Upper lobe of left lung (tissue), 6 donors: Measurements from ENCODE around the gene DNAJC22. TPM values are rescaled to one million over a fixed set of nuclear protein-coding genes. Genes with fewer than 3 reads are reported as not detected.

Experiments used
- ATAC-seq, 2 donors: fragments of 200-7000 bp; cut with Tn5 transposase; one replicate each; pipeline ENCODE4 v1.9.1; 2022; ENCODE audit warnings: mild to moderate bottlenecking in 2 of 2, moderate library complexity in 2 of 2; ENCODE audit not compliant: low FRiP score in 2 of 2
- DNase-seq, 2 donors: peaks; one replicate each; pipeline ENCODE4 v3.0.0-alpha.2; 2019 to 2020
- H3K27ac ChIP-seq, 4 donors: fragments of 200-600 bp; sonication (generic); one replicate each; pipeline ENCODE4 v1.5.1; 2016 to 2019
- H3K27me3 ChIP-seq, 4 donors: fragments of 200-600 bp; sonication (generic); one replicate each; pipeline ENCODE4 v1.5.1; 2017 to 2019
- H3K36me3 ChIP-seq, 4 donors: fragments of 200-600 bp; sonication (generic); one replicate each; pipeline ENCODE4 v1.5.1; 2016 to 2019
- H3K4me1 ChIP-seq, 4 donors: fragments of 200-600 bp; sonication (generic); one replicate each; pipeline ENCODE4 v1.5.1; 2018 to 2019
- H3K4me3 ChIP-seq, 4 donors: fragments of 200-600 bp; sonication (generic); one replicate each; pipeline ENCODE4 v1.5.1; 2017 to 2019; ENCODE audit warnings: mild to moderate bottlenecking in 2 of 4, moderate library complexity in 1 of 4
- H3K9me3 ChIP-seq, 4 donors: fragments of 200-600 bp; sonication (generic); one replicate each; pipeline ENCODE4 v1.5.1; 2018 to 2019
- CTCF ChIP-seq, 6 experiments: fragments of 450-650 bp in 4 of 6; fragments of 200-600 bp in 2 of 6; sonication (generic) in 2 of 6; IDR thresholded peaks; one replicate each; pipeline ENCODE4 v1.5.1; 2016 to 2019; ENCODE audit warnings: antibody characterized with exemption in 6 of 6
- EP300 ChIP-seq, 4 donors: sonication (generic); formaldehyde crosslinking; IDR thresholded peaks; one replicate each; pipeline ENCODE4 v1.5.1; 2017; ENCODE audit warnings: antibody characterized with exemption in 4 of 4, control low read depth in 2 of 4
- POLR2A ChIP-seq, 4 donors: fragments of 450-650 bp; IDR thresholded peaks; one replicate each; pipeline ENCODE4 v1.5.1; 2016 to 2017; ENCODE audit warnings: antibody characterized with exemption in 4 of 4, mild to moderate bottlenecking in 2 of 4
- POLR2AphosphoS5 ChIP-seq, 2 donors: sonication (generic); formaldehyde crosslinking; IDR thresholded peaks; one replicate each; pipeline ENCODE4 v1.5.1; 2017; ENCODE audit warnings: antibody characterized with exemption in 2 of 2
- WGBS, 2 donors: methylation state at CpG; one replicate each; pipeline ENCODE4 v1.1.5; 2017 to 2018; 5-methylcytosine and 5-hydroxymethylcytosine counted together
- total RNA-seq, 6 donors: library from RNA; depleted of rRNA in 4 of 6; stranded (reverse); fragments of >200 nt in 4 of 6; gene quantifications; one replicate each; pipeline versions ENCODE4 v1.1.0 to v1.2.1, GENCODE V29; 2016 to 2021
- donor health status: DM: no; HTN: no; CAD: no; lungs with moderate emphysema.
- donor health status: DM: no; HTN: yes; CAD: no; lungs with severe emphysema.

DNAJC22 gene
- total RNA-seq, 6 donors from 2014 or later = 0.15 to 0.59 (median 0.38) TPM; not detected in 2

- no peaks in the 10 kb centered on the region for H3K27me3 ChIP-seq
- H3K4me1 ChIP-seq = peaks cover 10 to 18% (median 11%) of the 10 kb centered on the region in 4 donors
- no peaks in the 10 kb centered on the region for H3K36me3 ChIP-seq
- H3K9me3 ChIP-seq = no peaks in the 10 kb centered on the region
- ATAC-seq (no peak), DNase-seq (no peak)
- H3K4me3 ChIP-seq = peak overlapping the region; percentile 50 to 74 (median 58)
- H3K27ac ChIP-seq = peak overlapping the region in 3 of 4 donors; percentile 63 to 74 (median 65)
- WGBS, 2 donors = 57 to 58% methylated on average over 11 to 12 of the region's 12 CpGs
- TF ChIP-seq POLR2A (IDR thresholded peaks at IDR 0.05) (no peak), EP300 (IDR thresholded peaks at IDR 0.05) (no peak), POLR2AphosphoS5 (IDR thresholded peaks at IDR 0.05) (no peak), CTCF (IDR thresholded peaks at IDR 0.05) (no peak)
Measured at GRCh38 chr12:49322367-49322707, 24.4 kb upstream of the DNAJC22 start.

GRCh38 chr12:49322708-49323523 lies 23.8 kb upstream of the DNAJC22 start, which contains the start of gene TROAP:
TROAP (plus strand) TSS chr12:49323255; CDS start chr12:49323609, 354 bp downstream.
- DNase-seq (peak; percentile 96 to 97), ATAC-seq (peak; percentile 100)
- WGBS, 2 donors = 0 to 1% methylated on average over 36 to 54 of the region's 65 CpGs
- Histone ChIP-seq H3K9me3 (no peaks in the 10 kb centered on the region), H3K4me3 (peak within 1 kb of the TSS; percentile 50 to 74 (median 58)), H3K27me3 (no peaks in the 10 kb centered on the region), H3K27ac (peak within 1 kb of the TSS in 3 of 4 donors; percentile 63 to 74 (median 65)), H3K36me3 (no peaks in the 10 kb centered on the region), H3K4me1 (peaks cover 10 to 18% (median 11%) of the 10 kb centered on the region in 4 donors)
- no peak for TF ChIP-seq EP300 (IDR thresholded peaks at IDR 0.05)
- peak; percentile 30 to 61 for TF ChIP-seq POLR2AphosphoS5 (IDR thresholded peaks at IDR 0.05)
- TF ChIP-seq POLR2A (IDR thresholded peaks at IDR 0.05) = peak in 2 of 4 donors; percentile 42 to 81
- peak in 1 of 6 experiments; percentile 8 for TF ChIP-seq CTCF (IDR thresholded peaks at IDR 0.05)

- ATAC-seq (no peak), DNase-seq (no peak)
- Histone ChIP-seq H3K27ac (no peak overlapping the region), H3K4me1 (peaks cover 10 to 18% (median 11%) of the 10 kb centered on the region in 4 donors), H3K4me3 (peak overlapping the region in 3 of 4 donors; percentile 51 to 74 (median 64)), H3K9me3 (no peaks in the 10 kb centered on the region), H3K36me3 (no peaks in the 10 kb centered on the region), H3K27me3 (no peaks in the 10 kb centered on the region)
- 8 to 18% methylated on average over 9 to 19 of the region's 19 CpGs for WGBS, 2 donors
- TF ChIP-seq POLR2A (IDR thresholded peaks at IDR 0.05) = no peak
- no peak for TF ChIP-seq CTCF (IDR thresholded peaks at IDR 0.05)
- no peak for TF ChIP-seq POLR2AphosphoS5 (IDR thresholded peaks at IDR 0.05)
- no peak for TF ChIP-seq EP300 (IDR thresholded peaks at IDR 0.05)
Measured at GRCh38 chr12:49323524-49324097, 23.1 kb upstream of the DNAJC22 start.

DNA sequence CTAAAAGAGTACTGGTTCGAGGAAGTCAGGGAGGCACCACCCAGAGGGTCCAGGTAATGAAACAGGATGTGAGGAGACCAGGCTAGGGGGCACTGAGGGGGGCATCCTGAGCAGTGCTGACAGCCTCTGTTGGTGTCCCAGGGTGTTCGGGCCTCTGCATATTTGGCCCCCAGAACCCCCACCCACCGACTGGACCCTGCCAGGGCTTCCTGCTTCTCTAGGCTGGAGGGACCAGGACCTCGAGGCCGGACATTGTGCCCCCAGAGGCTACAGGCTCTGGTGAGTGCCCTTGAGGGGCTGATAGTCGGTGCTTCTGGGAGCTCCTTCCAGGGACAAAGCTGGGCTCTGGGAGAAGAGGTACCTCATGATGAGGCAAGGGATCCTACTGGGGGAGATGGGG lies 21.1 kb upstream of the DNAJC22 start:
- Histone ChIP-seq H3K9me3 (no peaks in the 10 kb centered on the region), H3K4me1 (peaks cover 10 to 18% (median 11%) of the 10 kb centered on the region in 4 donors), H3K27ac (no peak overlapping the region), H3K27me3 (no peaks in the 10 kb centered on the region), H3K36me3 (no peaks in the 10 kb centered on the region), H3K4me3 (no peak overlapping the region)
- no peak for TF ChIP-seq POLR2AphosphoS5 (IDR thresholded peaks at IDR 0.05)
- no peak for TF ChIP-seq EP300 (IDR thresholded peaks at IDR 0.05)
- TF ChIP-seq CTCF (IDR thresholded peaks at IDR 0.05) = no peak
- TF ChIP-seq POLR2A (IDR thresholded peaks at IDR 0.05) = no peak
- 71 to 91% methylated on average over 2 to 6 of the region's 6 CpGs for WGBS, 2 donors
- no peak for DNase-seq
- ATAC-seq = no peak
